ENCODE data around the gene ACVR1C. TPM values are rescaled to one million over a fixed set of nuclear protein-coding genes. Genes with fewer than 3 reads are reported as not detected.
"Not testable (repeated sequence)": the region's sequence is repeated elsewhere in the genome, so short reads cannot be mapped to it uniquely, and the experiment has no call there.

ACVR1C gene
- total RNA-seq, 4 donors from 2014 or later, result 0.13 to 0.93 (median 0.49) TPM

DNA sequence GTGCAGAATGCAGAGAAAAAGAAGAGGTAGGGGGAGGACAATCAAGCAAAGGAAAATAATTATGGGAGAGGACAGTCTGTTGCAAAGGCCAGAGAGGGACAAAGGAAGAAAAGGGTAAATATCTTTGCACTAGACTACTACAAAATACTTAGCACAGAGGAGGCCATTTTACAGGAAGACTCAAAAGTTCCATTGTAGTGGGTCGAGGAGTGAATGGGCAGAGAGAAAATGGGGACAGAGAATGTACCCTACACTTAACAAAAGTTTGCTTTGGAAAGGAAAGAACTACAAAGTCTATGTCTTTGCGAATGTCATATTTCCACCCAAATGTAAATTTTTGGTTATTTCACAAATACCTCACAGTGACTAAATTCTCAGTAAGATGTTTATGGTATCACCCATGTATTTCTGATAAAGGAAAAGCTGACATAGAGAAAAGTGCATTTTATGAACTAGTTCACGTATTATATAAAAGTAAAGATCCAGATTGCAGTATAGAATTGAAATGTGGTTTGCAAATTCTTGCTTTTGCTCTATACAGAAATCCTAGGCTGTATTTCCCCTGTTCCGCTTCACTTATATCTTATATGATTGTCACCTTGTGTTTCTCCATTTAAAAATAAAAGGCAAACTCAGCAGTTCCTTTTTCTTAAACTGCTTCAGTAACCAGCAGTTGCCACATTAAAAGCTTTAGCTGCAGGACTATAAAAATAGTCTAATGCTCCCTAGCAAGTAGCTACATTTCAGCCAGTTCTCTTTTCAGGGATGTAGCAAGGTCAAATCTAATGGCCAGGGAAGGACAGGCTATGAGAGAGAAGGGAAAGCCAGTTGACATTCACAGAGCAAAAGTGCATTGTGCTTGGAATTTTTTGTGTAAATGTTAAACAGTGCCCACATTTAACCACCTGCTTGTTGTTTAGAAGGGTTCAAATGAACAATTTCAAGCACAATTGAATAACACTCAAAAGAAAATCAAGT is 105.1 kb downstream of the ACVR1C start:
- Histone ChIP-seq H3K9me3 (no peaks in the 10 kb centered on the region), H3K27me3 (no peaks in the 10 kb centered on the region), H3K36me3 (no peaks in the 10 kb centered on the region), H3K4me3 (replicated peaks in 1 of 3) (no peak overlapping the region), H3K27ac (no peak overlapping the region), H3K4me1 (no peaks in the 10 kb centered on the region)
- TF ChIP-seq, protein P1, sequence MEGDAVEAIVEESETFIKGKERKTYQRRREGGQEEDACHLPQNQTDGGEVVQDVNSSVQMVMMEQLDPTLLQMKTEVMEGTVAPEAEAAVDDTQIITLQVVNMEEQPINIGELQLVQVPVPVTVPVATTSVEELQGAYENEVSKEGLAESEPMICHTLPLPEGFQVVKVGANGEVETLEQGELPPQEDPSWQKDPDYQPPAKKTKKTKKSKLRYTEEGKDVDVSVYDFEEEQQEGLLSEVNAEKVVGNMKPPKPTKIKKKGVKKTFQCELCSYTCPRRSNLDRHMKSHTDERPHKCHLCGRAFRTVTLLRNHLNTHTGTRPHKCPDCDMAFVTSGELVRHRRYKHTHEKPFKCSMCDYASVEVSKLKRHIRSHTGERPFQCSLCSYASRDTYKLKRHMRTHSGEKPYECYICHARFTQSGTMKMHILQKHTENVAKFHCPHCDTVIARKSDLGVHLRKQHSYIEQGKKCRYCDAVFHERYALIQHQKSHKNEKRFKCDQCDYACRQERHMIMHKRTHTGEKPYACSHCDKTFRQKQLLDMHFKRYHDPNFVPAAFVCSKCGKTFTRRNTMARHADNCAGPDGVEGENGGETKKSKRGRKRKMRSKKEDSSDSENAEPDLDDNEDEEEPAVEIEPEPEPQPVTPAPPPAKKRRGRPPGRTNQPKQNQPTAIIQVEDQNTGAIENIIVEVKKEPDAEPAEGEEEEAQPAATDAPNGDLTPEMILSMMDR (IDR thresholded peaks at IDR 0.05), result no peak
- no peak for TF ChIP-seq POLR2A (IDR thresholded peaks at IDR 0.05)
- intact Hi-C loops (cut with DNase I), result no loop called here
- DNase-seq, result no peak
- 87 to 91% methylated on average over 4 of the region's 4 CpGs for WGBS, 2 donors

DNA sequence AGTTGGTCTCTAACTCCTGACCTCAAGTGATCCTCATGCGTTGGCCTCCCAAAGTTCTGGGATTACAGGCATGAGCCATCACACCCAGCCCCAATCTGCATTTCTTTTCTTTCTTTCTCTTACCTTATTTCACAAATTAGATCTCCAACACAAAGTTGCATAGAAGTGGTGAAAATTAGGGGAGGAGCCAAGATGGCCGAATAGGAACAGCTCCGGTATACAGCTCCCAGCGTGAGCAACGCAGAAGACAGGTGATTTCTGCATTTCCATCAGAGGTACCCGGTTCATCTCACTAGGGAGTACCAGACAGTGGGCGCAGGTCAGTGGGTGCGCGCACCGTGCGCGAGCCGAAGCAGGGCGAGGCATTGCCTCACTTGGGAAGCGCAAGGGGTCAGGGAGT is 113.7 kb downstream of the ACVR1C start:
- H3K9me3 ChIP-seq; H3K4me3 ChIP-seq (replicated peaks in 1 of 3); H3K36me3 ChIP-seq; DNase-seq; intact Hi-C loops (cut with DNase I); H3K4me1 ChIP-seq; H3K27ac ChIP-seq; H3K27me3 ChIP-seq: not testable (repeated sequence)
- WGBS, 2 donors, result 94 to 97% methylated on average over 6 to 15 of the region's 15 CpGs

DNA sequence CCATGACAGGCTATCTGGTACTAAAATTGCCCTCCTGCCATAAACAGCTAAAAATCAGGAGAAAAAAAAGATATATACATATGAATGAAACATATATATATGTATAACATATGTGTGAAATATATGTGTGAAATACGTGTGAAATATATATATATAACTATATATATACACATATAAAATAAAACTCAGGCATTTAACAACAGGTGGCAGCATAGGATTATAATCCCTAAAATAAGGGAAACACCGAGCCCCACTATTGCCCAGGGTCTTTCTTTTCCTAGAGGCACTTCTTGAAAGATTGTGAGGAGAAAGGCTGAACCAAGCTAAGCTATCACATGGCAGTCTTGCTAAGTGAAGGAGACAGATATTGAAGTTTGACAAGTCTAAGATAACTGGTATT is 118.9 kb downstream of the ACVR1C start:
- TF ChIP-seq, protein P1 (IDR thresholded peaks at IDR 0.05), result no peak
- no peak for TF ChIP-seq POLR2A (IDR thresholded peaks at IDR 0.05)
- intact Hi-C loops (cut with DNase I), result no loop called here
- H3K27me3 ChIP-seq, result no peaks in the 10 kb centered on the region
- no peak overlapping the region for H3K27ac ChIP-seq
- H3K9me3 ChIP-seq, result no peaks in the 10 kb centered on the region
- 71 to 76% methylated on average over 2 of the region's 2 CpGs for WGBS, 2 donors
- DNase-seq, result no peak
- H3K4me1 ChIP-seq, result no peaks in the 10 kb centered on the region
- H3K4me3 ChIP-seq (replicated peaks in 1 of 3), result no peak overlapping the region
- H3K36me3 ChIP-seq, result no peaks in the 10 kb centered on the region

DNA sequence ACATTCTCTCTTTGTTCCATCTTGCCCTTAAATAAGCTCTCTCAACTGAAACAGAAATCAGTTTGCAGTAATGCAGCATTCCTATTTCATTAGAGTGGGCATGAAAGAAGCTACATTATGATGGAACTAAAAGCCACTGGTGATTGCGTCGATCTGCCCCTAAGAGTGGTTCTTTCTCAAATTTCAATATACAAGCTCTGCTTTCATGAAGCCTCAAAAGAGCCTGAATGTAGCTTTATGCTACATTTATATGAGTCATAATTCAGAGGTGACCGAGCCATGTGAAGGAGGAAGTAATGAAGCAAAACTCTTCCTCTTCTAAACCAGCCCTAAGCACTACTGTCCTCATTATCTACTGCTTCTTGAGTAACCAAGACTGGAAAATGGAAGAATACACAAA is 120.0 kb downstream of the ACVR1C start:
- Histone ChIP-seq H3K27me3 (no peaks in the 10 kb centered on the region), H3K36me3 (no peaks in the 10 kb centered on the region), H3K27ac (no peak overlapping the region), H3K4me3 (replicated peaks in 1 of 3) (no peak overlapping the region), H3K4me1 (no peaks in the 10 kb centered on the region), H3K9me3 (no peaks in the 10 kb centered on the region)
- intact Hi-C loops (cut with DNase I), result no loop called here
- no peak for DNase-seq
- WGBS, 2 donors, result 78 to 83% methylated on average over 3 of the region's 3 CpGs
- no peak for TF ChIP-seq POLR2A (IDR thresholded peaks at IDR 0.05)
- TF ChIP-seq, protein P1 (IDR thresholded peaks at IDR 0.05), result no peak

DNA sequence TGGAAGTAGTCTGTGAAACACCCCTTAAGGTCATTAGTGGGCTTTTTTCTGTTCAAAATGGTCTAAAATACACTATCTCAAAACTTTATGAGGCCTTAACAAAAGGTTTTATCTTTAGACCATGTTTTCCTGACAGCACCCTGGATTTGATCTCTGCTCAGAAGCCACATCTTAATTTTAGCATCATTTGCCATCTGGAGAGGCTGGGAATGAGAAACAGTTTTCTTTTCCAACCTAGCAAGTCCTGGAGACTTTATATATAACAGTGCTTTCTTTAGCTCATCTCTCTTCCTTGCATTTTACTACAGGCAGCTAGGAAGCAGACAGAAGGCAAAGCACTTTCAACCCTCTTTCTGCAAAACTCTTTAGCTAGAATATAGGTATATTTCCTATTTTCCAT is 122.1 kb downstream of the ACVR1C start:
- Histone ChIP-seq H3K27me3 (no peaks in the 10 kb centered on the region), H3K4me3 (replicated peaks in 1 of 3) (no peak overlapping the region), H3K9me3 (no peaks in the 10 kb centered on the region), H3K36me3 (no peaks in the 10 kb centered on the region), H3K27ac (no peak overlapping the region), H3K4me1 (no peaks in the 10 kb centered on the region)
- no peak for DNase-seq
- TF ChIP-seq, protein P1 (IDR thresholded peaks at IDR 0.05), result no peak
- no peak for TF ChIP-seq POLR2A (IDR thresholded peaks at IDR 0.05)
- intact Hi-C loops (cut with DNase I), result no loop called here

Measured in thyroid gland (tissue), 4 donors.